ENCODE data around the gene GCNT4.
"Not testable (repeated sequence)": the region's sequence is repeated elsewhere in the genome, so short reads cannot be mapped to it uniquely, and the experiment has no call there.

GCNT4 gene, protein sequence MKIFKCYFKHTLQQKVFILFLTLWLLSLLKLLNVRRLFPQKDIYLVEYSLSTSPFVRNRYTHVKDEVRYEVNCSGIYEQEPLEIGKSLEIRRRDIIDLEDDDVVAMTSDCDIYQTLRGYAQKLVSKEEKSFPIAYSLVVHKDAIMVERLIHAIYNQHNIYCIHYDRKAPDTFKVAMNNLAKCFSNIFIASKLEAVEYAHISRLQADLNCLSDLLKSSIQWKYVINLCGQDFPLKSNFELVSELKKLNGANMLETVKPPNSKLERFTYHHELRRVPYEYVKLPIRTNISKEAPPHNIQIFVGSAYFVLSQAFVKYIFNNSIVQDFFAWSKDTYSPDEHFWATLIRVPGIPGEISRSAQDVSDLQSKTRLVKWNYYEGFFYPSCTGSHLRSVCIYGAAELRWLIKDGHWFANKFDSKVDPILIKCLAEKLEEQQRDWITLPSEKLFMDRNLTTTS

GRCh38 chr5:75052192-75053053, at the start of gene GCNT4:
Gene GCNT4, minus strand, starts transcription at chr5:75052558. Its CDS starts 22,521 bp downstream, at chr5:75030037.
- DNase-seq (ENCODE audit: low spot score) = peak; percentile 61
- FAIRE-seq = no peak

DNA sequence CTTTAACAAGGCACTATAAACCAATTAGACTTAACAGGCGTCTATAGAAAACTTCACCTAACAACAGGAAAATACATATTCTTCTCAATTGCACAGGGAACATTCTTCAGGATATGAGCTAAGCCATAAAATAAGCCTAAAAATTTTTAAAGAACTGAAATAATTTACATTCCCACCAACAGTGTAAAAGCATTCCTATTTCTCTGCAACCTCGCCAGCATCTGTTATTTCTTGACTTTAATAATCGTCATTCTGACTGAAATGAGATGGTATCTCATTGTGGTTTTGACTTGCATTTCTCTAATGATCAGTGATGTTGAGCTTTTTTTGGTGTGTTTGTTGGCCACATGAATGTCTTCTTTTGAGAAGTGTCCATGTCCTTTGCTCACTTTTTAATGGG, 43.6 kb upstream of the GCNT4 start:
- DNase-seq (ENCODE audit: low spot score); FAIRE-seq: not testable (repeated sequence)

DNA sequence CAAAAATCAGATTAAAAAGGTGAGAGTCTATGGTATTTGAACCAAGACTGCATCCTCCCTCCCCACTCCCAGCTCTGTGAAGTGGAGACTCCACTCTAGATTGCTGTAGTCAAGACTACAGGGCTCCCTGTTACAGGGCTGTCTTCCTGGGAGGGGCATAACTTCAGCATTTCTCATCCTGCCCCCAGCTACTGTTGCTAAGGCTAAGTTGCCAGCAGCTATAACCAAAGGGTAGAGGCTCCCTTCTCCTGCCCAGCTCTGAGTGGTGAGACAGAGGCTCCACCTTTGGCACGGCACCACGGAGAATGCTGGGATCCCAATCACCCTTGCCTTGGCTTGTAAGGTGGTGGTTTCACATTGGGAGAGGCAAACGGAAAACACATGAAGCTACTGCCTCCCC, 39.2 kb upstream of the GCNT4 start:
- DNase-seq (ENCODE audit: low spot score) (no peak), FAIRE-seq (no peak)

DNA sequence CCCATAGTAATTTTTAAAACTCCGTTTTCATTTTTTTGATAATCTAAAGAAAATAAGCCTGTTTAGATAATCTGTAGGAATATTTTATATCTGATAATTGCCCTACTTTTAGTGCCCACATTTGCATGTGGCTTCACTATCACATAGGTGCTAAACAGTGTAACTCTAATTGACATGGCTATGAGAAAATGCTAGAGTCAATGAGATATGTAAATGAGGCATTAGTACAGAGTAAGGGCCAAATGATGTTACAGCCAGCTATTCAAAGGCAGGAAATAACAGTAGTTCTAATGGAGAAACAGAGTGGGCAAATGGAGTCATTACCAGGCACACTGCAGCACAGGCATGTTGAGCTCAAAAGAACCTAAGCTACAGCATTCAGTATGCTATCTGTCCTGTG, 37.3 kb upstream of the GCNT4 start:
- DNase-seq (ENCODE audit: low spot score) = no peak
- FAIRE-seq = no peak

DNA sequence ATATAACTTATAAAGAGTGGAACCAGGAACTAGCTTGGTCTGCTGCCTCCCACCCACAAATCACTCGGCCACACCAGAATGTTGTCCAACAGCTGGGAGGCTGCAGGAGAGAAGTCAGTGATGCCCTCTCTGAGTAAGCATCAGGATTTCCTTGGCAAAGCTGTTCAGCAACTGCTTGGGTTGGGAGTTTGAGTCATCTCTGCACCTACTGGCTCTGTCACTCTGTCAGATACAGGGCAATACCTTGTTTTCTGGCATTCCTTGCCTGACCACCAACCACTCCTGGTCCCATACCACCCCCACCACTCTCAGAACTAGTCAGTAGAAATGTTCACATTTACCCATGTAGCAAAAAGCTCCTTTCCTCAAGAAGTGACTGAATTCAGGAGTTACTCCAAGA, 36.8 kb upstream of the GCNT4 start:
- DNase-seq (ENCODE audit: low spot score) (peak; percentile 20), FAIRE-seq (no peak)

DNA sequence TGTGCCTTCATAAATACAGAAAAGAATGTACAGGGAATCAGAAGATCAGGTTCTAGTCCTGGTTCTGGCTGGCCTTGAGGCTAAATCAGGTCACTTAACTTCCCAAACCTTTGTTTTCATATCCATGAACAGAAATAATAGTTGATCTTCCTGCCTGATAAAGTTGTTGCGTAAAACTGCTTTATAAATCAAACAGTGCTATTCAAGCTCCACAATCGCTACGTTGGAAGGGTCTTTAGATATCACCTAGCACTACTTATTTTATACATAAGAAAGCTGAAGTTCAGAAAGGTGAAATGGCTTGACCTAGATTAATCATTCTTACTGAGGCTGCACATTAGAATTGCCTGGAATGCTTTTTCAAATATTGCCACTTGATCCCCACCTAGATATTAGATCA, 36.3 kb upstream of the GCNT4 start:
- FAIRE-seq (no peak), DNase-seq (ENCODE audit: low spot score) (no peak)

DNA sequence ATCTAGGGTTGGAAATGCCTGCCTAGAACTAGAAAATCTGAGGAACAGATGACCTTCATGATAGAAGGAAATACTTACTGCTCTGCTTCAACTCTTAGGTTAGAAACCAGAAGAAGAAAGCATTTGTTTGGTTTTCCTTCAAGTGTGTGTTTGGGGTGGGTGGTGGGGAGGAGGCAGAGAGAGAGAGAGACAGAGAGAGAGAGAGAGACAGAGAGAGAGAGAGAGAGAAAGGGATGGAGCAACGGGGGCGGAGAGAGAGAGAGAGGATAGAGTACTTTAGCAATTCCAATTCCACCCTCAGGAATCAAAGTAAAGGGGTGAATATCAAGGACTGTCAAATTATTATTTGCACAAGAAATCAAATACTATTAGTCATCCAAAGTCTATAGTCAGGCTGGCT, 29.2 kb upstream of the GCNT4 start:
- FAIRE-seq = no peak
- no peak for DNase-seq (ENCODE audit: low spot score)

DNA sequence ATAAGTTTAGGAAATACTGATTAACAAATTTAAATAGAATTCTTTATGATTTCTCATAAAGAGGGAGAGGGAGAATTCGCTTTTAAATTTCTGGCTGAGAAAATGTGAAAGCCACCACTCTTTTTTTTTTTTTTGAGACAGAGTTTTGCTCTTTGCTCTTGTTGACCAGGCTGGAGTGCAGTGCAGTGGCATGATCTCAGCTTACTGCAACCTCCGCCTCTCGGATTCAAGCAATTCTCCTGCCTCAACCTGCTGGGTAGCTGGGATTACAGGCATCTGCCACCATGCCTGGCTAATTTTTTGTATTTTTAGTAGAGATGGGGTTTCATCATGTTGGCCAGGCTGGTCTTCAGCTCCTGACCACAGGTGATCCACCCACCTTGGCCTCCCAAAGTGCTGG, 27.0 kb upstream of the GCNT4 start:
- FAIRE-seq = not testable (repeated sequence)

GRCh38 chr5:75078027-75078426, 25.7 kb upstream of the GCNT4 start:
- FAIRE-seq (no peak), DNase-seq (ENCODE audit: low spot score) (no peak)

More for the DNA sequence above, 27.0 kb upstream of the GCNT4 start:
- DNase-seq (ENCODE audit: low spot score) = not testable (repeated sequence)

- no peak for DNase-seq (ENCODE audit: low spot score)
- FAIRE-seq = no peak
These were observed 19.7 kb upstream of the GCNT4 start for GRCh38 chr5:75072061-75072460.

GRCh38 chr5:75071100-75071499, 18.7 kb upstream of the GCNT4 start:
- DNase-seq (ENCODE audit: low spot score) (no peak), FAIRE-seq (no peak)

DNA sequence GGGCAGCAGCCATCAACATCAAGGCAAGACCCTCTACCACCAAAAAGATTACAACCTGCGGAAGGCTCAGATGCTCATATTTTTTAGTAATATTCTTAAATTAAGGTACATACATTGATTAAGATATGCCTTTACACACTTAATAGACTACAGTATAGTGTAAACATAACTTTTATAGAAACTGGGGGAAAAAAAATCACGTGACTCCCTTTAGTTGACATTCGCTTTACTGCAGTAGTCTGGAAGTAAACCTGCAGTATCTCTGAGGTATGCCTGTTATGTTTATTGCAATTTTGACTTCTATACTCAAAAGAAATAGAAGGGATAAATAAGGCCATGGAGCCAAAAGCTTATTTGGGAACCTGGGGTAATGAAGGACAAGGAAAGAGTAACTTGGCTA, 15.1 kb upstream of the GCNT4 start:
- DNase-seq (ENCODE audit: low spot score) (no peak), FAIRE-seq (no peak)

GRCh38 chr5:75062925-75063531, 10.7 kb upstream of the GCNT4 start:
- no peak for FAIRE-seq
- no peak for DNase-seq (ENCODE audit: low spot score)

DNA sequence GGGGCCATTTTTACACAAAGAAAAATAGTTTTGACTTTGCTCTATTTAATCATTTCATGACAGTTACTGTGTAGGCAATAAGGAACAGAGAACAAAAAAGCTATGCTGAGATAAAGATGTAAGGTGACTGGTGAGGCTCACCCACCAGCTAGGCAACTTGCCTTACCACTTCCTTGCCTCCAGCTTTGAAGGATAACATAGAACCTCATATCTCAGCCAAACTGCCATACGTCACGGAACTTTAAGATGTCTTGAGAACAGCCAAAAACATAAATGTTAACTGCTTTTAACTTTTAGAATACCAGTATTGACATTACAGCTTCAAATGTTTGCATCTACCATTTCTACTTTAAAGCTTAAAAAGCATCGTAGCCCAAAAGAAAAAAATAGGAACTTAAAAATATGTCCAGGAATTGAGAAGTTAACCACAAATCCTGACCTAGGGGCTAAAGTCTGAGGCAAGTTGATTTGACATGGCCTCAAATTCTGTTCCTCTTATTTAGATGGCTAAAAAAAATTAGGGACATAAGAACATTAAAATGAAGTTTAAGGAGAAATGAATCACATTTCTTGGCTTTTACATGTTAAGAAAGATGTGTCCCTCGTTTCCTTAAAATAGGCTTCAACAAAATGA, 7.7 kb upstream of the GCNT4 start:
- FAIRE-seq (no peak), DNase-seq (ENCODE audit: low spot score) (no peak)

DNA sequence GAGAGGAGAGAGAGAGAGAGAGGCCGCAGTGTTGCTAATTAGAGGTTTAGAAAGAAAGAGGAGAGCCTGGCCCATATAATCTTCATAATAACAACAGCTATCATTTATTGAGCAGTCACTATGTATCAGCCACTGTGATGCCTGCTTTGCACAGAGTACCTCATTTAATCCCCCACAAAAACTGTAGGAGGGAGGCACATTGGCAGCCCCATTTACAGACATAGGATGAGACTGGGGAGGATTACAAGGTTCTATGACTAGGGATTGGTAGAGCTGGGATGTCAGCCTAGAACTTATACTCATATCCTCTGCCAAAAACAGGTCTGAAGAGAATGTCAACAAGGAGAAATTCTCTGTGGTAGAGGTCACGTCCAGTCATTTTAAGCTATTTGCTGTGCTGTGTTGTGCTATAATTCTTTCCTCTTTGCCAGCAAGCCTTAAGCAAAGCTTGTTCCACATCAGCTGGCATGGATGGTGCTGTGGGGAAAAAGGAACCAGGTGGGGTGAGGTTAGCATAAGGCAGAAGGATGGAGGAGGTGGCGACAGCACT, 6.7 kb upstream of the GCNT4 start:
- DNase-seq (ENCODE audit: low spot score) = no peak
- FAIRE-seq = no peak

DNA sequence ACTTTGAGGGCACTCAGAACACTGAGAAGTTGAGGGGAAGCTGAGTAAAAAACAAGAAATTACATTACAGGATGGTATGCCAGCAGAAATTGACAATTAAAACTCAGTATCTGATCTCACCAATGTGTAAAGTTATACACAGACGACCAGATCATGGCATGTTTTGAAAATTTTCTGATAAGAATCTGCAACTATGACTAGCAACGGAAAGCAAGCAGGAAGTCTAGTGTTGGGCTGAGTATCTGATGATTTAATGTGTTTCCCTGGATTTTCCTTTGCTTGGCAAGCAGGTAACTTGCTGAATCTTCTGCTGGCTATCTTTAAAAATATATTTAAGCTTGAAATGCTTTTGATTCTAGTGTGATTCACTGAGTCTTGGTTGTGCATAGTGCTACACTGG, 5.2 kb upstream of the GCNT4 start:
- DNase-seq (ENCODE audit: low spot score) = no peak
- FAIRE-seq = no peak

DNA sequence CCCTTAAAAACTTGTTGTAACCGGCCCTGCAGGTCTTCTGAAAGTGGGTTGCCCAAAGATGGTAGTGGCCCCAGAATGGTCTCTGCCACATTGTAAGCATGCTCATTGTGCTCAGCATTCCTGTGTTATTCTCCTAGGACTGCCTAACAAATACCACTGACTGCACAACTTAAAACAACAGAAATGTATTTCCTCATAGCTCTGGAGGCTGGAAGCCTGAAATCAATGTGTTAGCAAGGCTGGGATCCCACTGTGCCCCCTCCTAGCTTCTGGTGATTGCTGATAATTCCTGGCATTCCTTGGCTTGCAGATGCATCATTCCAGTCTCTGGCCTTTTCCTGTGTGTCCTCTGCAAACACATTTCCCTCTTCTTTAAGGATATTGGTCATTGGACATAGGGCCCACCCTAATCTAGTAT, 3.4 kb upstream of the GCNT4 start:
- DNase-seq (ENCODE audit: low spot score) (no peak), FAIRE-seq (no peak)

DNA sequence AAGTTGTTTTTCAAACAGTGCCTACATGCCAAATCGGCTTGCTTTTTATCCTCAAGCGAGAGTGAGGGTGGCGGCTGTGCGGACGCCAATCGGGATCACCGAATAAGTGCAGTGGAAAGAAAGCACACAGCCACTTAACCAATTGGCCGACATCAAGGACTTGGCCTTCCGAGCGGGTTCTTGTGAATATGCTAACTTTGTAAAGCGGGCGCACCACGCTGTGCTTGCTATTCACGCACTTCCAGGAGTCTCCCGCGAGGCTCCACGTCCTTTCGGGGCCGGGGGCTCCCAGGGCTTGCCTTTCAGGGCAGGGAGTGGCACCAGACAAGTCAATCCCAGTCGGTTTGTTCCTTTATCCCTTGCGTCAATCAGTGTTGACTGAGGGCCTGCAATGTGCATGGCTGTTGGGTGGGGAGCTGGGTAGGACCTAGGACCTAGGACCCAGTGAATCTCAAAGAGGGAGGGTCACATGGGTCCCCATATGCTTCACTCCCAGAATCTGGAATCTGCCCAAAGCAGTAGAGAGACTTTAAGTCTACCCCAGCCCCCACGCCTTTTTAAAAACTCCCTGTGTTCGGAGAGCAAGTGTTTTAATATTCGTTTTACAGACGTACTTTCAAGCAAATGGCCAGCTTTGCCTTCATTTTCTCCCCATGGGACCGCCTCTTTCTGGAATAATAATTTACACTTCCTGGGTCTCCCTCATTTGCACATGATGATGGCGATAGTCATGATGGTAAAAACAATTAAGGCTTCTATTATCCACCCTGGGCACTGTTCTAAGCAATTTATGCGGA, 2.0 kb upstream of the GCNT4 start:
- no peak for DNase-seq (ENCODE audit: low spot score)
- no peak for FAIRE-seq

GRCh38 chr5:75053304-75054133, 1.2 kb upstream of the GCNT4 start:
- FAIRE-seq (no peak), DNase-seq (ENCODE audit: low spot score) (peak; percentile 70)

DNA sequence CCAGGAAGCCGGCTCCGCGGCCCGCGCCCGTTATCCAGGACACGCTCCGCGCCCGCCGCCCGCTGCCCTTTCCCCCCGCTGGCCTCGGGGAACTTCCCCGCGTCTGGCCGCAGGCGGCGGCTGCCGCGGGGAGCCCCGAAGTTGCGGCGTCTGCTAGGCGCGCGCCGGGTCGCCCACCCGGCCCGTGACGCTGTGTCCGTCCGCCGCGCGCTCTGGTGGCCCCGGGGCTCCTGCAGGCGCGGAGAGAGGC, 621 bp upstream of the GCNT4 start:
- DNase-seq (ENCODE audit: low spot score) (no peak), FAIRE-seq (no peak)

Data from urothelium cell line (cell line).